Left ventricle myocardium inferior (tissue), 1 donor: Measurements from ENCODE around the gene TYK2. TPM values are rescaled to one million over a fixed set of nuclear protein-coding genes. Genes with fewer than 3 reads are reported as not detected.

ENCODE experiments used
- DNase-seq: peaks from one replicate; pipeline ENCODE4 v3.0.0-alpha.2; 2020
- H3K27ac ChIP-seq: fragments of 200-600 bp; replicated peaks from 2 replicates; pipeline ENCODE4 v1.8.0; 2021
- H3K27me3 ChIP-seq: fragments of 200-600 bp; 2 replicates; pipeline ENCODE4 v1.8.0; 2021; ENCODE audit warnings: low read depth
- H3K36me3 ChIP-seq: fragments of 200-600 bp; 2 replicates; pipeline ENCODE4 v1.8.0; 2021
- H3K4me1 ChIP-seq: fragments of 200-600 bp; 2 replicates; pipeline ENCODE4 v1.8.0; 2021
- H3K4me3 ChIP-seq: fragments of 200-600 bp; 2 replicates; pipeline ENCODE4 v1.8.0; 2021; ENCODE audit warnings: mild to moderate bottlenecking, moderate library complexity
- H3K9me3 ChIP-seq: fragments of 200-600 bp; replicated peaks from 2 replicates; pipeline ENCODE4 v1.8.0; 2021
- CTCF ChIP-seq: fragments of 200-600 bp; IDR thresholded peaks from 2 replicates; pipeline ENCODE4 v1.8.0; 2021; ENCODE audit warnings: antibody characterized with exemption, mild to moderate bottlenecking, borderline replicate concordance
- intact Hi-C: fragments of 100-400 bp; cut with micrococcal nuclease; formaldehyde crosslinking; loops from one replicate; pipeline ENCODE4 v1.11.0; 2022
- long read RNA-seq: library from polyadenylated mRNA; unstranded; transcript quantifications from one replicate; pipeline ENCODE4 v2.0.0, GENCODE V29; 2021
- total RNA-seq: library from RNA; stranded (reverse); fragmentation: NEBNext Ultra II Directional; extraction: Animal tissue kit (Norgen Biotek cat#: 25700); gene quantifications from one replicate; pipeline ENCODE4 v1.2.1, GENCODE V29; 2021
- donor health status: DM: no; HTN: yes; CAD: no; lungs with severe emphysema.

The TYK2 gene
- total RNA-seq, result 55.1 TPM
- long read RNA-seq, full-length matches to known transcripts, result 30 of 101 reads
- long read RNA-seq, partial matches to known transcripts, result 37 of 101 reads
- long read RNA-seq, other reads (novel, unspliced or antisense), result 34 of 101 reads

GRCh38 chr19:10380313-10381102, at the start of gene TYK2:
Gene TYK2 (minus strand): TSS chr19:10380572. CDS start chr19:10378406, 2,166 bp downstream.
- TF ChIP-seq CTCF, result no peak
- peak; percentile 96 for DNase-seq
- H3K4me1 ChIP-seq, result peaks cover 44% of the 10 kb centered on the region
- H3K27ac ChIP-seq, result peak within 1 kb of the TSS; percentile 86
- H3K36me3 ChIP-seq, result peaks cover 16% of the 10 kb centered on the region
- H3K9me3 ChIP-seq, result no peaks in the 10 kb centered on the region
- peak within 1 kb of the TSS; percentile 89 for H3K4me3 ChIP-seq
- no peaks in the 10 kb centered on the region for H3K27me3 ChIP-seq
- intact Hi-C loops, result no loop called here

GRCh38 chr19:10428996-10429381, 48.6 kb upstream of the TYK2 start:
- Histone ChIP-seq H3K36me3 (no peaks in the 10 kb centered on the region), H3K4me3 (no peak overlapping the region), H3K27ac (no peak overlapping the region), H3K4me1 (peaks cover 45% of the 10 kb centered on the region), H3K27me3 (peaks cover 15% of the 10 kb centered on the region), H3K9me3 (no peaks in the 10 kb centered on the region)
- DNase-seq, result no peak
- TF ChIP-seq CTCF, result no peak
- intact Hi-C loops, result no loop called here

GRCh38 chr19:10427169-10427568, 46.8 kb upstream of the TYK2 start:
- Histone ChIP-seq H3K4me1 (peaks cover 30% of the 10 kb centered on the region), H3K27ac (no peak overlapping the region)
- intact Hi-C loops, result no loop called here

GRCh38 chr19:10424011-10424637, 43.8 kb upstream of the TYK2 start:
- Histone ChIP-seq H3K9me3 (no peaks in the 10 kb centered on the region), H3K4me3 (peak overlapping the region; percentile 59), H3K36me3 (no peaks in the 10 kb centered on the region), H3K4me1 (peaks cover 36% of the 10 kb centered on the region), H3K27me3 (peaks cover 64% of the 10 kb centered on the region), H3K27ac (peak overlapping the region; percentile 37)
- peak; percentile 77 for DNase-seq
- peak; percentile 98 for TF ChIP-seq CTCF
- intact Hi-C loops, result no loop called here

More at GRCh38 chr19:10427169-10427568, 46.8 kb upstream of the TYK2 start:
- Histone ChIP-seq H3K36me3 (no peaks in the 10 kb centered on the region), H3K4me3 (no peak overlapping the region), H3K9me3 (no peaks in the 10 kb centered on the region), H3K27me3 (peaks cover 33% of the 10 kb centered on the region)
- TF ChIP-seq CTCF, result no peak
- no peak for DNase-seq

- intact Hi-C loops, result no loop called here
- Histone ChIP-seq H3K4me3 (no peak overlapping the region), H3K27ac (no peak overlapping the region), H3K36me3 (no peaks in the 10 kb centered on the region), H3K9me3 (no peaks in the 10 kb centered on the region), H3K27me3 (peaks cover 77% of the 10 kb centered on the region), H3K4me1 (peaks cover 43% of the 10 kb centered on the region)
- DNase-seq, result no peak
- TF ChIP-seq CTCF, result no peak
Measured at GRCh38 chr19:10422846-10423245, 42.5 kb upstream of the TYK2 start.
